Neural crest cell (in vitro differentiated cells): ENCODE data around the gene CBX2. TPM values are rescaled to one million over a fixed set of nuclear protein-coding genes. Genes with fewer than 3 reads are reported as not detected.

Source experiments
- DNase-seq: peaks from one replicate; pipeline ENCODE4 v3.0.0; 2021; ENCODE audit warnings: low read depth, mixed read lengths, low spot score
- H3K27ac Mint-ChIP-seq: one replicate; pipeline ENCODE4 v1.8.0; 2021; ENCODE audit warnings: mild to moderate bottlenecking, mixed read lengths; ENCODE audit not compliant: unreplicated experiment
- H3K27me3 Mint-ChIP-seq: 2 replicates; pipeline ENCODE4 v1.8.0; 2021; ENCODE audit warnings: low read depth, mild to moderate bottlenecking, mixed read lengths
- H3K36me3 Mint-ChIP-seq: 2 replicates; pipeline ENCODE4 v1.8.0; 2021; ENCODE audit warnings: low read depth, mild to moderate bottlenecking, mixed read lengths
- H3K4me1 Mint-ChIP-seq: 2 replicates; pipeline ENCODE4 v1.8.0; 2021; ENCODE audit warnings: mixed read lengths
- H3K4me3 Mint-ChIP-seq: one replicate; pipeline ENCODE4 v1.8.0; 2021; ENCODE audit warnings: mild to moderate bottlenecking, mixed read lengths
- H3K9me3 Mint-ChIP-seq: 2 replicates; pipeline ENCODE4 v1.8.0; 2021; ENCODE audit warnings: mixed read lengths
- CTCF ChIP-seq: fragments of 200-600 bp; sonication (generic); conservative IDR thresholded peaks from 2 replicates; pipeline ENCODE4 v1.5.0; 2021; ENCODE audit warnings: antibody characterized with exemption, mild to moderate bottlenecking
- total RNA-seq: library from RNA; stranded (reverse); gene quantifications from 2 replicates; pipeline ENCODE4 v1.2.1, GENCODE V29; 2021

Gene CBX2
- total RNA-seq, 1 donor from 2014 or later: 101 TPM

- no peaks in the 10 kb centered on the region for H3K9me3 Mint-ChIP-seq
- peak overlapping the region; percentile 87 for H3K4me3 Mint-ChIP-seq
- H3K36me3 Mint-ChIP-seq: peaks cover 5% of the 10 kb centered on the region
- H3K4me1 Mint-ChIP-seq: peaks cover 42% of the 10 kb centered on the region
- TF ChIP-seq CTCF: no peak
- peaks cover 85% of the 10 kb centered on the region for H3K27me3 Mint-ChIP-seq
- no peak for DNase-seq
- no peak overlapping the region for H3K27ac Mint-ChIP-seq
Measured at GRCh38 chr17:79799538-79800324, 21.8 kb downstream of the CBX2 start.

- no peak for DNase-seq
- Mint-ChIP-seq H3K27ac (no peak overlapping the region), H3K4me3 (peak overlapping the region; percentile 87), H3K4me1 (peaks cover 49% of the 10 kb centered on the region), H3K9me3 (no peaks in the 10 kb centered on the region), H3K36me3 (peaks cover 5% of the 10 kb centered on the region), H3K27me3 (peaks cover 92% of the 10 kb centered on the region)
- TF ChIP-seq CTCF: no peak
Measured at GRCh38 chr17:79800325-79801155, 22.6 kb downstream of the CBX2 start.

DNA sequence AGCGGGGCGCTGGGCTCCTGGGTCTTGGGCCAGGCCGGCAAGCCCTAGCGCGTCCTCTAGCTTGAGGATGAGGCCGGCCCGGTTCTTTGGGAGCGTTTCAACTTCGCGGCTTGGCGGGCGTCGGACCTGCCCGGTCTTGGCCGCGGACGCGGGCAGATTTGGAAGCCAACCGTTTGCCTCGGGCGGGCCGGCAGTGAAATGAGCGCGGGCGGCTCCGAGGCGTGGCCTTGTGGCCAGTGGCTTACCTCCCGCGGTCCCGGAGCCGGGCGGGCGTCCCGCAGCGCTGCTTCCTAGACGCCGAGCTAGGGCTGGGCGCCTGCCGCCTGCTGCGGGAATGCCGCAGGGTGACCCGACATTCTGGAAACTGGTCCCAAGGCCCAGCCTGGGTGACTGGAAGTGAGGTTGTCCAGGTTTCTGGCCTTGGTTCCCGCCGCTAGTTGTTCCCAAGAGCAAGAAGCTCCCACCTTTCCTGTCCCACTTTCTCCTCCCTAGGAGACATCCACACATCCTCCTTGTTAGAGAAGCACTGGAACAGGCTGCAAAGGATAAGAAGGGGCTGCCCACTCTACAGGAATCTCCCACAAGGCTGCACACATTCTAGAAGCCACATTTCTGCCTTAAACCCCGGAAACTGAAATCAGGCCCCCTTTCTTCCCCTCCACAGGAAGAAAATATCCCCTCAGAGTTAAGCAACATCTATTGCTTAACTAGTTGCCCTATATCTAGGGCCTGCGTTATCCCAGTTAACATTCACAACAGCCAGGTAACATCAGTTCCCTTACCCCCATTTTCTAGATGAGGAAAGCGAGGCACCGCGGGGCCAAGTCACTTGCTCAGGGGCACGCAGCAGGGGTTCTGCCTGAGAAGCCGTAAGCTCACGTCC is 23.4 kb downstream of the CBX2 start:
- Mint-ChIP-seq H3K27ac (no peak overlapping the region), H3K4me1 (peaks cover 45% of the 10 kb centered on the region), H3K9me3 (no peaks in the 10 kb centered on the region), H3K36me3 (peaks cover 5% of the 10 kb centered on the region), H3K4me3 (peak overlapping the region; percentile 65), H3K27me3 (peaks cover 92% of the 10 kb centered on the region)
- DNase-seq: no peak
- TF ChIP-seq CTCF: no peak

DNA sequence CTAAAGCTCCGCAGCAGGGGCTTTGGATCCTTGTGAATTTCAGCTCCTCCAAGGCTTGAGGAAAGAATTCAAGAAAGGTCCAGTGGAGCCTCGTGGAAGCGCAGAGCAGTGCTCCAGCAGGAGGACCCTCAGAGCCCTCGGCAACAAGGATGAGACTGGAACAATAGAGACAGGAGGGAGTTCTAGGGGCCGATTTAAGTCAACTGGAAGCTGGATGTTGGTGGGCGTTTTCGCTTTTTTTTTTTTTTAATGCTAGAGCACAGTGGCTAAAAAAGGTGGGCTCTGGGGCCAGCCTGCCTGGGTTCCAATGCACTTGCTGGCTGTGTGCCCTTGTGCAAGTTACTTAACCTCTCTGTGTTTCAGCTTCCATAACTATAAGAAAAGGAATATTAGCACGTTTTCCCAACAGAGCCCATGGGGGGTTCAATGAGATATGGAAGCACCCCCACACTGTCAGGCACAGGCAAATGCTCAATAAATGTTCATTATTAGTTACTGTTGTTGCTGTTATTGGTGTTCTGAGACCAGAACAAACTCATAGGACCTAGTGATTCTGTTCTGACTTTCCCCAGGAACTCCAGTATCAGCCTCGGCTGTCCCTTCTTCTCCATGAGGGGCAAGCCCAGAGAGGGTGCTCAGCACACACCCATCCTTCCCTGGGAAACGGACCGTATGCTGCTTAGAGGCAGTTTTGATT is 24.2 kb downstream of the CBX2 start:
- Mint-ChIP-seq H3K27me3 (peaks cover 94% of the 10 kb centered on the region), H3K27ac (no peak overlapping the region), H3K4me3 (peak overlapping the region; percentile 65), H3K4me1 (peaks cover 44% of the 10 kb centered on the region), H3K36me3 (peaks cover 5% of the 10 kb centered on the region), H3K9me3 (no peaks in the 10 kb centered on the region)
- no peak for TF ChIP-seq CTCF
- DNase-seq: no peak
